GM18951 (cell line): ENCODE results near the gene PPIG.
A peak's percentile ranks its signal among the peaks of the same experiment; 100 is the strongest.
"Not testable (repeated sequence)": the region's sequence is repeated elsewhere in the genome, so short reads cannot be mapped to it uniquely, and the experiment has no call there.

ENCODE experiments used
- POLR2A ChIP-seq: IDR thresholded peaks from 4 replicates; pipeline ENCODE4 v1.6.1; 2011; ENCODE audit warnings: mild to moderate bottlenecking; ENCODE audit not compliant: insufficient read length, insufficient read depth; ENCODE audit errors: extremely low read depth
- in situ Hi-C: fragments of 300-500 bp; cut with MboI; formaldehyde crosslinking; loops from one replicate; pipeline ENCODE4 v1.12.0; 2022; ENCODE audit warnings: low sequenced_read_pairs, mixed read lengths, inconsistent platforms; ENCODE audit not compliant: unreplicated experiment

The PPIG gene

GRCh38 chr2:169584005-169584877, at the start of gene PPIG:
Gene PPIG (plus strand): TSS chr2:169584351. CDS start chr2:169604042, 19,691 bp downstream.
- TF ChIP-seq POLR2A: peak; percentile 60
- in situ Hi-C loops: no loop called here

DNA sequence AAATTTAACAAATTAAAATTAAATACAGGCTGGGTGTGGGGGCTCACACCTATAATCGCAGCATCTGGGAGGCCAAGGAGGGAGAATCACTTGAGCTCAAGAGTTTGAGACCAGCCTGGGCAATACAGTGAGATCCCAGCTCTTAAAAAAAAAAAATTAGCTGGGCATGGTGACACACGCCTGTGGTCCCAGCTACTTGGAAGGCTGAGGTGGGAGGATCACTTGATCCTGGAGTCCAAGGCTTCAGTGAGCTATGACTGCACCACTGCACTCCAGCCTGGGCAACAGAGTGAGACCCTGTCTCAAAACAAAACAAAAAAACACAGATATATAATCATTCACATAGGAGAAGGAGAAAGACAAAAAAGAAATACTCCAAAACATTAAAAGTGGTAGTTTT, 44.7 kb upstream of the PPIG start:
- in situ Hi-C loops: not testable (repeated sequence)

DNA sequence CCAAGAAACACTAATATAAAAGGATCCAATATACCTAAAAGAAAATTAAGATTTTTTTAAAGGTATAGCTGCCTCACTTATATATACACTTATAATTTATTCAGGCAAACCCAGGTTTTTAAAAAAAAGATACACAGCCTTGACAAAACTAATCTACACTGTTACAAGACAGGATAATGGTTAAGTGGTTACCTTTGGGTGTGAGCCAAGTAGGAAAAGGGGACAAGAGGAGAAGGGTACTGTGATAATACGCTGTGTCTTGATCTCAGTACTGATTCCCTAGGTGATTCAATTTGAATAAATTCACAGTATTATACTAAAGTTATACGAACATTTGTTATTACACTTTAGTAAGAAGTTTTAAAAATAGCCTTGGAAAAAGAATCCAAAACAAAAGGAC, 44.0 kb upstream of the PPIG start:
- TF ChIP-seq POLR2A: no peak
- in situ Hi-C loops: no loop called here

GRCh38 chr2:169542433-169542832, 41.7 kb upstream of the PPIG start:
- no peak for TF ChIP-seq POLR2A
- in situ Hi-C loops: no loop called here

- no peak for TF ChIP-seq POLR2A
- in situ Hi-C loops: no loop called here
These were observed 37.4 kb upstream of the PPIG start for GRCh38 chr2:169546756-169547155.

GRCh38 chr2:169561364-169561763, 22.8 kb upstream of the PPIG start:
- TF ChIP-seq POLR2A: no peak
- in situ Hi-C loops: no loop called here

DNA sequence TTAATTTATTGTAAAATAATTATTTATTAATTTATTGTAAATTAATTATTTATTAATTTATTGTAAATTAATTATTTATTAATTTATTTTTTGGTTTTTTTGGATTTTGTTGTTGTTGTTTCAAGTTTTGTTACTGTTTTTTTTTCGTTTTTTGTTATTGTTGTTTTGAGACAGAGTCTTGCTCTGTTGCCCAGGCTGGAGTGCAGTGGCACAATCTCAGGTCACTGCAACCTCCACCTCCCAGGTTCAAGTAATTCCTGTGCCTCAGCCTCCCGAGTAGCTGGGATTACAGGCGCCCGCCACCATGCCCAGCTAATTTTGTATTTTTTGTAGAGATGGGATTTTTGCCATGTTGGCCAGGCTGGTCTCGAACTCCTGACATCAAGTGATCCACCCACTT, 22.1 kb upstream of the PPIG start:
- in situ Hi-C loops: not testable (repeated sequence)

DNA sequence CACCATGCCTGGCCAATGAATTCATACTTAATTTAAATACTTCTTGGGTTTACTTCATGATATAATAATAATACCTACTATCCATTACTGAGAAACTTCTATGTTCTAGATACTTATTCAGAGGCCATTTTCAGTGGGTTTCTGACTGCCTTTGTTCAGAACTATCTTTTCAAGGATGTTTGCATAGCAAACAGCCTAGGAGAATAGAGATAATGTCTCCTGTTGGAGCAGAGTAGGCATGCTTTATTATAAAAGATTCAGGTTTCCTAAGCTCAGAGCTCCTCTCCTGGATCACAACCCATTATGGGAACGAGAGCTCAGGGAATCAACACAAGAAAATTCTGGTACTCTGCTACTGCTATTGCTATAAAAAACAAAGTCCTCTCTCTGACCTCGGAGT, 21.6 kb upstream of the PPIG start:
- in situ Hi-C loops: no loop called here
- TF ChIP-seq POLR2A: no peak

GRCh38 chr2:169565686-169566085, 18.5 kb upstream of the PPIG start:
- in situ Hi-C loops: no loop called here
- no peak for TF ChIP-seq POLR2A

DNA sequence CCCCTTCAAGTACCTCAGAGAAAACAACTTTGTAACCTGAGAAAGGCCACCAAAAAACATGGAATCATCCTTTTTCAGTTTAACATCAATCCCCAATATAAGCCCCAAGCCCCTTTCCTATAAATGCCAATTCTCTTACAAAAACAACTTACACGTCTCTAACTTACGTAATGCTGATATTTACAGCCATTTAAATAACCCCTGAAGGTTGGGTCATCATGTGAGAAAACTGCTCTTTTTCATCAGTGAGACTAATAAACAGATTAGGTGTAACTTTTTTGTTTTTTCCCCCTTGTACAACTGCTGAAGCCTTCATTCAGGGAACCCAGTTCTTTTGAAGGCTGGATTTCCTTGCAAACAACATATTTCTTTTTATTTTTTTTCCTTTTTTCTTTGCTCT, 14.2 kb upstream of the PPIG start:
- in situ Hi-C loops: no loop called here
- no peak for TF ChIP-seq POLR2A

GRCh38 chr2:169570752-169571151, 13.4 kb upstream of the PPIG start:
- in situ Hi-C loops: not testable (repeated sequence)

GRCh38 chr2:169571571-169571970, 12.6 kb upstream of the PPIG start:
- in situ Hi-C loops: no loop called here
- no peak for TF ChIP-seq POLR2A

GRCh38 chr2:169572189-169572588, 12.0 kb upstream of the PPIG start:
- TF ChIP-seq POLR2A: no peak
- in situ Hi-C loops: no loop called here

DNA sequence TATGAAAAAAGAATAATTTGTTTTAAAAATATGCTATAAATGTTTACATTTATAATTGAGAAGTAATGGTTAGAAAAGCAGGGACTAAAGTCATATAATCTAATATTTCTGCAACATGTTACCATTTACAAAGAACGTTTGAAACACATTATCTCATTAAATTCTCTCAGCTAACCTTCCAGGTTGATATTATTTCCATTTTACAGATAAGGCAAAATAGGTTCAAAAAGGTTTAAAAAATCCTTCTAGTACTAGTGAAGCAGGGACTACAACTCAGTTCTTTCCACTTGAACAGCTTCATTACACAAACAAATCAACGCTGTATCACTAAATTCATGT, 11.4 kb upstream of the PPIG start:
- in situ Hi-C loops: no loop called here
- TF ChIP-seq POLR2A: no peak
